ENCODE data around the gene FLOT2. TPM values are rescaled to one million over a fixed set of nuclear protein-coding genes. Genes with fewer than 3 reads are reported as not detected.

FLOT2 gene
- total and polyA plus RNA-seq, 2 donors (not counting 1 experiment from before 2014, with no cell fraction given): 48.9 to 81.1 TPM

GRCh38 chr17:28881533-28882056 lies 15.9 kb downstream of the FLOT2 start:
- Histone ChIP-seq H3K4me1 (ENCODE audit: control insufficient read depth, extremely low read depth, insufficient read depth, low read length) (no peaks in the 10 kb centered on the region), H2AFZ (ENCODE audit: low read length) (no peak overlapping the region), H3K9ac (ENCODE audit: insufficient read depth, low read length) (no peak overlapping the region), H3K4me3 (replicated peaks in 1 of 4; ENCODE audit: control extremely low read depth in 1 of 4, insufficient read depth in 1 of 4, low read depth in 3 of 4, low read length in 4 of 4) (no peak overlapping the region), H3K79me2 (ENCODE audit: control insufficient read depth, insufficient read depth, low read length) (no peaks in the 10 kb centered on the region), H3K36me3 (ENCODE audit: control insufficient read depth, insufficient read depth, low read length) (peaks cover 35% of the 10 kb centered on the region), H3K4me2 (ENCODE audit: extremely low read depth, insufficient read depth, low read length) (no peak overlapping the region), H3K27ac (ENCODE audit: insufficient read depth, low read length) (no peak overlapping the region), H3K27me3 (ENCODE audit: control insufficient read depth, insufficient read depth, low read length) (no peaks in the 10 kb centered on the region), H3K9me3 (ENCODE audit: control insufficient read depth, insufficient read depth, low read depth, low read length) (no peaks in the 10 kb centered on the region), H4K20me1 (ENCODE audit: control insufficient read depth, extremely low read depth, insufficient read depth, low read length) (no peaks in the 10 kb centered on the region)
- DNase-seq (ENCODE audit: low read depth in 2 of 2): no peak
- TF ChIP-seq CTCF (conservative IDR thresholded peaks at IDR 0.05 in 1 of 2, IDR thresholded peaks at IDR 0.05 in 1 of 2; ENCODE audit: low read depth in 1 of 2, low read length in 2 of 2) (no peak), EZH2 (IDR thresholded peaks at IDR 0.05; ENCODE audit: low read length, missing control alignments) (no peak)

GRCh38 chr17:28880572-28880945 lies 17.0 kb downstream of the FLOT2 start:
- no peaks in the 10 kb centered on the region for H3K27me3 ChIP-seq (ENCODE audit: control insufficient read depth, insufficient read depth, low read length)
- H2AFZ ChIP-seq (ENCODE audit: low read length): no peak overlapping the region
- no peaks in the 10 kb centered on the region for H4K20me1 ChIP-seq (ENCODE audit: control insufficient read depth, extremely low read depth, insufficient read depth, low read length)
- H3K4me1 ChIP-seq (ENCODE audit: control insufficient read depth, extremely low read depth, insufficient read depth, low read length): no peaks in the 10 kb centered on the region
- no peak overlapping the region for H3K9ac ChIP-seq (ENCODE audit: insufficient read depth, low read length)
- no peak overlapping the region for H3K4me2 ChIP-seq (ENCODE audit: extremely low read depth, insufficient read depth, low read length)
- no peak overlapping the region for H3K4me3 ChIP-seq (replicated peaks in 1 of 4; ENCODE audit: control extremely low read depth in 1 of 4, insufficient read depth in 1 of 4, low read depth in 3 of 4, low read length in 4 of 4)
- H3K9me3 ChIP-seq (ENCODE audit: control insufficient read depth, insufficient read depth, low read depth, low read length): no peaks in the 10 kb centered on the region
- peaks cover 33% of the 10 kb centered on the region for H3K36me3 ChIP-seq (ENCODE audit: control insufficient read depth, insufficient read depth, low read length)
- H3K27ac ChIP-seq (ENCODE audit: insufficient read depth, low read length): no peak overlapping the region
- no peaks in the 10 kb centered on the region for H3K79me2 ChIP-seq (ENCODE audit: control insufficient read depth, insufficient read depth, low read length)
- TF ChIP-seq CTCF (conservative IDR thresholded peaks at IDR 0.05 in 1 of 2, IDR thresholded peaks at IDR 0.05 in 1 of 2; ENCODE audit: low read depth in 1 of 2, low read length in 2 of 2) (no peak), EZH2 (IDR thresholded peaks at IDR 0.05; ENCODE audit: low read length, missing control alignments) (no peak)
- DNase-seq (ENCODE audit: low read depth in 2 of 2): no peak

- Histone ChIP-seq H3K36me3 (ENCODE audit: control insufficient read depth, insufficient read depth, low read length) (peaks cover 29% of the 10 kb centered on the region), H3K27ac (ENCODE audit: insufficient read depth, low read length) (no peak overlapping the region), H3K9ac (ENCODE audit: insufficient read depth, low read length) (no peak overlapping the region), H2AFZ (ENCODE audit: low read length) (no peak overlapping the region), H3K27me3 (ENCODE audit: control insufficient read depth, insufficient read depth, low read length) (no peaks in the 10 kb centered on the region), H3K4me3 (replicated peaks in 1 of 4; ENCODE audit: control extremely low read depth in 1 of 4, insufficient read depth in 1 of 4, low read depth in 3 of 4, low read length in 4 of 4) (no peak overlapping the region), H3K9me3 (ENCODE audit: control insufficient read depth, insufficient read depth, low read depth, low read length) (no peaks in the 10 kb centered on the region), H3K4me2 (ENCODE audit: extremely low read depth, insufficient read depth, low read length) (no peak overlapping the region), H3K79me2 (ENCODE audit: control insufficient read depth, insufficient read depth, low read length) (no peaks in the 10 kb centered on the region), H4K20me1 (ENCODE audit: control insufficient read depth, extremely low read depth, insufficient read depth, low read length) (no peaks in the 10 kb centered on the region), H3K4me1 (ENCODE audit: control insufficient read depth, extremely low read depth, insufficient read depth, low read length) (no peaks in the 10 kb centered on the region)
- TF ChIP-seq EZH2 (IDR thresholded peaks at IDR 0.05; ENCODE audit: low read length, missing control alignments) (no peak), CTCF (conservative IDR thresholded peaks at IDR 0.05 in 1 of 2, IDR thresholded peaks at IDR 0.05 in 1 of 2; ENCODE audit: low read depth in 1 of 2, low read length in 2 of 2) (no peak)
- no peak for DNase-seq (ENCODE audit: low read depth in 2 of 2)
These were observed 17.5 kb downstream of the FLOT2 start for GRCh38 chr17:28879886-28880571.

Measured in fibroblast of lung (primary cell).